SK-N-SH treated with all-trans-retinoic acid at 6 μM for 48 hours (cell line): ENCODE results near the gene CPLX1.

Source experiments
- ATAC-seq: fragments of 200-7000 bp; cut with Tn5 transposase; 3 replicates; pipeline ENCODE4 v1.9.1; 2020; ENCODE audit warnings: mild to moderate bottlenecking, moderate library complexity
- ARNTL ChIP-seq: fragments of 450-650 bp; formaldehyde crosslinking; IDR thresholded peaks from 2 replicates; pipeline ENCODE4 v1.5.0; 2020; ENCODE audit warnings: low read depth, mild to moderate bottlenecking, moderate library complexity, borderline replicate concordance
- BACH2 ChIP-seq: fragments of 250-450 bp; sonication (Bioruptor Pico); IDR thresholded peaks from 2 replicates; pipeline ENCODE4 v1.9.0; 2021; ENCODE audit warnings: mild to moderate bottlenecking, borderline replicate concordance
- CREB5 ChIP-seq: fragments of 250-450 bp; sonication (Bioruptor Pico); IDR thresholded peaks from 2 replicates; pipeline ENCODE4 v1.5.1; 2020; ENCODE audit warnings: low read depth, mild to moderate bottlenecking, moderate library complexity
- CSDC2 ChIP-seq: fragments of 250-450 bp; sonication (Bioruptor Pico); IDR thresholded peaks from 2 replicates; pipeline ENCODE4 v1.5.0; 2020; ENCODE audit warnings: mild to moderate bottlenecking, moderate library complexity
- CSRNP3 ChIP-seq: fragments of 250-450 bp; sonication (Bioruptor Pico); IDR thresholded peaks from 2 replicates; pipeline ENCODE4 v1.5.1; 2021; ENCODE audit warnings: mild to moderate bottlenecking, moderate library complexity
- ISL1 ChIP-seq: fragments of 250-450 bp; sonication (Bioruptor Pico); IDR thresholded peaks from 2 replicates; pipeline ENCODE4 v2.1.2; 2022; ENCODE audit warnings: mild to moderate bottlenecking, moderate library complexity
- OSR1 ChIP-seq: fragments of 250-450 bp; sonication (Bioruptor Pico); IDR thresholded peaks from 2 replicates; pipeline ENCODE4 v1.8.0; 2022; ENCODE audit warnings: moderate library complexity, mild to moderate bottlenecking, inconsistent platforms
- PATZ1 ChIP-seq: fragments of 250-450 bp; sonication (Bioruptor Pico); IDR thresholded peaks from 2 replicates; pipeline ENCODE4 v1.8.0; 2020; ENCODE audit warnings: mild to moderate bottlenecking, moderate library complexity, borderline replicate concordance
- POU6F1 ChIP-seq: fragments of 250-450 bp; sonication (Bioruptor Pico); IDR thresholded peaks from 2 replicates; pipeline ENCODE4 v1.8.0; 2021; ENCODE audit warnings: low read depth, mild to moderate bottlenecking, moderate library complexity, borderline replicate concordance
- PPARA ChIP-seq: fragments of 250-450 bp; sonication (Bioruptor Pico); IDR thresholded peaks from 2 replicates; pipeline ENCODE4 v1.5.0; 2020; ENCODE audit warnings: mild to moderate bottlenecking, borderline replicate concordance
- RARB ChIP-seq: fragments of 250-450 bp; sonication (Bioruptor Pico); IDR thresholded peaks from 2 replicates; pipeline ENCODE4 v1.8.0; 2021; ENCODE audit warnings: mild to moderate bottlenecking, moderate library complexity
- SNAI2 ChIP-seq: fragments of 250-450 bp; sonication (Bioruptor Pico); IDR thresholded peaks from 2 replicates; pipeline ENCODE4 v1.5.0; 2020; ENCODE audit warnings: mild to moderate bottlenecking, moderate library complexity
- TCF4 ChIP-seq: fragments of 250-450 bp; sonication (Bioruptor Pico); IDR thresholded peaks from 2 replicates; pipeline ENCODE4 v1.8.0; 2021; ENCODE audit warnings: mild to moderate bottlenecking, moderate library complexity, borderline replicate concordance
- TOX ChIP-seq: fragments of 250-450 bp; sonication (Bioruptor Pico); IDR thresholded peaks from 2 replicates; pipeline ENCODE4 v1.8.0; 2021; ENCODE audit warnings: mild to moderate bottlenecking, moderate library complexity, borderline replicate concordance
- TSHZ2 ChIP-seq: fragments of 250-450 bp; sonication (Bioruptor Pico); IDR thresholded peaks from 2 replicates; pipeline ENCODE4 v1.5.0; 2020; ENCODE audit warnings: mild to moderate bottlenecking, moderate library complexity
- ZC3H10 ChIP-seq: fragments of 250-450 bp; sonication (Bioruptor Pico); IDR thresholded peaks from 2 replicates; pipeline ENCODE4 v1.5.1; 2021; ENCODE audit warnings: mild to moderate bottlenecking, moderate library complexity
- ZNF565 ChIP-seq: fragments of 450-650 bp; formaldehyde crosslinking; conservative IDR thresholded peaks from 2 replicates; pipeline ENCODE4 v1.5.0; 2020; ENCODE audit warnings: low read depth, mild to moderate bottlenecking, moderate library complexity
- ZNF70 ChIP-seq: fragments of 450-650 bp; formaldehyde crosslinking; IDR thresholded peaks from 2 replicates; pipeline ENCODE4 v1.5.0; 2020; ENCODE audit warnings: mild to moderate bottlenecking, moderate library complexity

Gene CPLX1

GRCh38 chr4:874056-874455 is 48.1 kb upstream of the CPLX1 start:
- ATAC-seq: no peak
- no peak for TF ChIP-seq TOX (CRISPR knock-in tag)
- TF ChIP-seq ARNTL: no peak
- no peak for TF ChIP-seq PPARA (CRISPR knock-in tag)
- TF ChIP-seq TSHZ2: no peak

GRCh38 chr4:872241-872981 is 46.5 kb upstream of the CPLX1 start:
- no peak for ATAC-seq
- TF ChIP-seq CSDC2 (CRISPR knock-in tag): no peak
- TF ChIP-seq ARNTL: no peak
- TF ChIP-seq ZNF565 (CRISPR knock-in tag): no peak

- no peak for ATAC-seq
- TF ChIP-seq TSHZ2: no peak
- no peak for TF ChIP-seq CSDC2 (CRISPR knock-in tag)
- no peak for TF ChIP-seq CSRNP3
- no peak for TF ChIP-seq SNAI2 (CRISPR knock-in tag)
- no peak for TF ChIP-seq ISL1 (CRISPR knock-in tag)
- TF ChIP-seq PATZ1: no peak
- TF ChIP-seq BACH2 (CRISPR knock-in tag): no peak
- TF ChIP-seq ARNTL: no peak
- no peak for TF ChIP-seq POU6F1
- TF ChIP-seq RARB: no peak
- no peak for TF ChIP-seq ZC3H10 (CRISPR knock-in tag)
Observed at GRCh38 chr4:871484-871883, 45.6 kb upstream of the CPLX1 start.

GRCh38 chr4:870951-871350 is 45.0 kb upstream of the CPLX1 start:
- no peak for TF ChIP-seq RARB
- no peak for TF ChIP-seq TOX (CRISPR knock-in tag)
- TF ChIP-seq ZNF70: no peak
- no peak for ATAC-seq

- no peak for ATAC-seq
- TF ChIP-seq CSRNP3 (no peak), TCF4 (CRISPR knock-in tag) (no peak), ZC3H10 (CRISPR knock-in tag) (no peak), SNAI2 (CRISPR knock-in tag) (no peak), POU6F1 (no peak), RARB (no peak), CREB5 (CRISPR knock-in tag) (no peak), ZNF565 (CRISPR knock-in tag) (no peak), ISL1 (CRISPR knock-in tag) (no peak), OSR1 (CRISPR knock-in tag) (no peak)
Observed at GRCh38 chr4:869776-870175, 43.8 kb upstream of the CPLX1 start.
